Measurements from ENCODE around the gene AGPS.

DNA sequence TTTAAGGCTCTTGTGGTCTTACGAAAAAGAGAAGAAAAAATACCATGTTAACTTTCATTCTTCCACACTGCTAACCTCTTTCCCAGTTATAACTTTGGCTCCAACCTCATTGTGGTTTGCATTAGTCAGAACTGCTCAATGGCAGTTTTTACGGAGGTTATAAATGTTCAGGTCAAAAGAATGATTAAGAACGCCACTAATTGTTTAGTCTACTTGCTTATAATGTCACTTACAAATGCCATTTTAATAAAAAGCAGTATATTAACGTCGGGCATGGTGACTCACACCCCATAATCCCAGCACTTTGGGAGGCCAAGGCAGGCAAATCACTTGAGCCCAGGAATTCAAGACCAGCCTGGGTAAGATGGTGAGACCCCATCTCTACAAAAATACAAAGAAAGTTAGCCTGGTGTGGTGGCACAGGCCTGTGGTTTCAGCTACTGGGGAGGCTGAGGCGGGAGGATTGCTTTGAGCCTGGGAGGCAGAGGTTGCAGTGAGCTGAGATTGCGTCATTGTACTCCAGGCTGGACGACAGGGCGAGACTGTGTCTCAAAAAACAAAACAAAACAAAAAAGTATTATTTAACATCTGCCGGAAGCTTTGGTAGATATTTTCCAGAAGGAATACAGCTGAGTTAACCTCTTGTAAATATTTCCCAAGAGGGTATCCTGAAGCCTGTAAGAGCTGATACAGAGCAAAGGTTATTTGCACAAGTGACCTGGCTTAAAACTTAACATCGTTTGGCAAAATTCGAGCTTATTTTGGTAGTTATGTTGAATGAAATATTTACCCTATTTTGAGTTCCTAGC, 5.1 kb downstream of the AGPS start:
- TF ChIP-seq, protein P1, sequence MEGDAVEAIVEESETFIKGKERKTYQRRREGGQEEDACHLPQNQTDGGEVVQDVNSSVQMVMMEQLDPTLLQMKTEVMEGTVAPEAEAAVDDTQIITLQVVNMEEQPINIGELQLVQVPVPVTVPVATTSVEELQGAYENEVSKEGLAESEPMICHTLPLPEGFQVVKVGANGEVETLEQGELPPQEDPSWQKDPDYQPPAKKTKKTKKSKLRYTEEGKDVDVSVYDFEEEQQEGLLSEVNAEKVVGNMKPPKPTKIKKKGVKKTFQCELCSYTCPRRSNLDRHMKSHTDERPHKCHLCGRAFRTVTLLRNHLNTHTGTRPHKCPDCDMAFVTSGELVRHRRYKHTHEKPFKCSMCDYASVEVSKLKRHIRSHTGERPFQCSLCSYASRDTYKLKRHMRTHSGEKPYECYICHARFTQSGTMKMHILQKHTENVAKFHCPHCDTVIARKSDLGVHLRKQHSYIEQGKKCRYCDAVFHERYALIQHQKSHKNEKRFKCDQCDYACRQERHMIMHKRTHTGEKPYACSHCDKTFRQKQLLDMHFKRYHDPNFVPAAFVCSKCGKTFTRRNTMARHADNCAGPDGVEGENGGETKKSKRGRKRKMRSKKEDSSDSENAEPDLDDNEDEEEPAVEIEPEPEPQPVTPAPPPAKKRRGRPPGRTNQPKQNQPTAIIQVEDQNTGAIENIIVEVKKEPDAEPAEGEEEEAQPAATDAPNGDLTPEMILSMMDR (IDR thresholded peaks at IDR 0.05; ENCODE audit: low read depth, low read length, poor library complexity, severe bottlenecking), result no peak
- no peak for TF ChIP-seq EZH2phosphoT487 (IDR thresholded peaks at IDR 0.05; ENCODE audit: borderline replicate concordance, low read length)
